Esophagus muscularis mucosa (tissue), 3 donors: ENCODE data around the gene CAPZB.

ENCODE experiments used
- POLR2A ChIP-seq: fragments of 450-650 bp; IDR thresholded peaks from one replicate; pipeline ENCODE4 v1.6.1; 2017; ENCODE audit warnings: antibody characterized with exemption, moderate library complexity, mild to moderate bottlenecking, low read depth
- POLR2AphosphoS5 ChIP-seq, 2 donors: sonication (generic); formaldehyde crosslinking; IDR thresholded peaks; one replicate each; pipeline ENCODE4 v1.6.1; 2017; ENCODE audit warnings: antibody characterized with exemption in 2 of 2
- TF ChIP-seq, protein P1 (sequence below), 3 experiments: fragments of 200-600 bp in 2 of 3; fragments of 450-650 bp in 1 of 3; sonication (generic) in 2 of 3; IDR thresholded peaks; one replicate each; pipeline ENCODE4 v1.5.1; 2017 to 2019; ENCODE audit warnings: antibody characterized with exemption in 3 of 3, mild to moderate bottlenecking in 2 of 3, moderate library complexity in 1 of 3

DNA sequence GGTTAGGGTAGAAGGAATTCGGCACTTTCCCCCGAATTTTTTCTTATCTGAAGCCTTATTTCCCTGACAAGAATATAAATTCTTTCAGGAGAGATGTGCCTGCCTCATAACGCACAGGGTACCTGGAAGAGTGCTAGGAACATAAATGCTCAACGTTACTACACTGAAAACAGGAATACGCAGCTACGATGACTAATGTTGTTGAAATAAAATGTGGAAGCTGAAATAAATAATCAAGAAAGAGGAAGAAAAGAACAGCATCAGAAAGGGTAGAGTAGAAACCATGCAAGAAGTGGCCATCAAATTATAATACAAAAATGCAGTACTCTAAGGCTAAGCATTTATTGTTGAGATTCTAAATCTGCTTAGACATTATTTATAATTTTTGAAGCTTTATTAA lies 139.3 kb downstream of the CAPZB start:
- TF ChIP-seq, protein P1, sequence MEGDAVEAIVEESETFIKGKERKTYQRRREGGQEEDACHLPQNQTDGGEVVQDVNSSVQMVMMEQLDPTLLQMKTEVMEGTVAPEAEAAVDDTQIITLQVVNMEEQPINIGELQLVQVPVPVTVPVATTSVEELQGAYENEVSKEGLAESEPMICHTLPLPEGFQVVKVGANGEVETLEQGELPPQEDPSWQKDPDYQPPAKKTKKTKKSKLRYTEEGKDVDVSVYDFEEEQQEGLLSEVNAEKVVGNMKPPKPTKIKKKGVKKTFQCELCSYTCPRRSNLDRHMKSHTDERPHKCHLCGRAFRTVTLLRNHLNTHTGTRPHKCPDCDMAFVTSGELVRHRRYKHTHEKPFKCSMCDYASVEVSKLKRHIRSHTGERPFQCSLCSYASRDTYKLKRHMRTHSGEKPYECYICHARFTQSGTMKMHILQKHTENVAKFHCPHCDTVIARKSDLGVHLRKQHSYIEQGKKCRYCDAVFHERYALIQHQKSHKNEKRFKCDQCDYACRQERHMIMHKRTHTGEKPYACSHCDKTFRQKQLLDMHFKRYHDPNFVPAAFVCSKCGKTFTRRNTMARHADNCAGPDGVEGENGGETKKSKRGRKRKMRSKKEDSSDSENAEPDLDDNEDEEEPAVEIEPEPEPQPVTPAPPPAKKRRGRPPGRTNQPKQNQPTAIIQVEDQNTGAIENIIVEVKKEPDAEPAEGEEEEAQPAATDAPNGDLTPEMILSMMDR (IDR thresholded peaks at IDR 0.05), result no peak
- TF ChIP-seq POLR2AphosphoS5 (IDR thresholded peaks at IDR 0.05) (no peak), POLR2A (no peak)
